Panc1 (cell line): ENCODE measurements around the gene CDK5RAP2. TPM values are rescaled to one million over a fixed set of nuclear protein-coding genes. Genes with fewer than 3 reads are reported as not detected.

Experiments used
- ATAC-seq: fragments of 200-7000 bp; cut with Tn5 transposase; 2 replicates; pipeline ENCODE4 v1.9.1; 2020; ENCODE audit warnings: mild to moderate bottlenecking, moderate library complexity
- BruUV-seq: library from RNA; stranded (reverse); fragments of 400-500 nt; replicated peaks from 2 replicates; lab custom pipeline; 2021; lab: Mats Ljungman, UMichigan
- CTCF ChIA-PET: fragments of 300-600 bp; sonication (Branson Sonifier 250); formaldehyde crosslinking; loops from one replicate; lab custom pipeline; 2022; ENCODE audit warnings: antibody characterized with exemption; lab: Charles Lee
- POLR2A ChIA-PET: fragments of 300-600 bp; sonication (Branson Sonifier 250); formaldehyde crosslinking; loops from one replicate; lab custom pipeline; 2022; ENCODE audit warnings: antibody characterized with exemption; lab: Charles Lee
- DNase-seq: peaks from one replicate; pipeline ENCODE4 v3.0.0-alpha.2; 2010; ENCODE audit warnings: low read depth, low spot score
- H3K27ac ChIP-seq: 2 replicates; pipeline ENCODE4 v1.5.1; 2011; ENCODE audit warnings: mild to moderate bottlenecking, low read length, inconsistent platforms
- H3K27me3 ChIP-seq: fragments of 200-500 bp; sonication (Bioruptor generic); 2 replicates; pipeline ENCODE4 v1.6.0; 2014; ENCODE audit warnings: low read length, inconsistent platforms; ENCODE audit not compliant: control insufficient read depth, insufficient read depth
- H3K36me3 ChIP-seq: fragments of 200-500 bp; sonication (Bioruptor generic); 2 replicates; pipeline ENCODE4 v1.5.1; 2014; ENCODE audit warnings: inconsistent platforms, mild to moderate bottlenecking, low read length, moderate library complexity; ENCODE audit not compliant: control insufficient read depth, insufficient read depth
- H3K4me1 ChIP-seq: 2 replicates; pipeline ENCODE4 v1.5.1; 2011; ENCODE audit warnings: inconsistent platforms, mild to moderate bottlenecking, low read length, moderate library complexity; ENCODE audit not compliant: control insufficient read depth, insufficient read depth
- H3K4me3 ChIP-seq, 2 experiments: 2 replicates each; pipeline ENCODE4 v1.5.1; 2011 to 2012; ENCODE audit warnings: low read depth in 2 of 2, low read length in 2 of 2, mild to moderate bottlenecking in 2 of 2, inconsistent platforms in 1 of 2, moderate library complexity in 1 of 2
- H3K9me3 ChIP-seq: fragments of 200-500 bp; sonication (Bioruptor generic); 2 replicates; pipeline ENCODE4 v1.5.1; 2014; ENCODE audit warnings: low read depth, mild to moderate bottlenecking, inconsistent platforms, low read length, moderate library complexity; ENCODE audit not compliant: control insufficient read depth, insufficient read depth
- CTCF ChIP-seq: fragments of 450-650 bp; IDR thresholded peaks from 2 replicates; pipeline ENCODE4 v1.5.1; 2017; ENCODE audit warnings: mild to moderate bottlenecking
- POLR2AphosphoS5 ChIP-seq: IDR thresholded peaks from 2 replicates; pipeline ENCODE4 v1.6.1; 2012; ENCODE audit warnings: mild to moderate bottlenecking, low read depth, low read length, moderate library complexity
- REST ChIP-seq, 2 experiments: IDR thresholded peaks; 2 replicates each; pipeline ENCODE4 v1.6.1; 2011 to 2012; ENCODE audit warnings: low read depth in 2 of 2, control low read depth in 1 of 2, low read length in 1 of 2, mild to moderate bottlenecking in 1 of 2, moderate library complexity in 1 of 2; ENCODE audit not compliant: insufficient read depth in 1 of 2
- SIN3A ChIP-seq: IDR thresholded peaks from 2 replicates; pipeline ENCODE4 v1.6.1; 2012; ENCODE audit warnings: low read depth, mild to moderate bottlenecking, low read length, moderate library complexity, borderline replicate concordance; ENCODE audit not compliant: insufficient read depth
- TCF7L2 ChIP-seq: IDR thresholded peaks from 2 replicates; pipeline ENCODE4 v1.6.1; 2011; ENCODE audit warnings: mild to moderate bottlenecking, low read depth, low read length, inconsistent platforms
- in situ Hi-C: cut with HindIII; loops from 2 replicates; pipeline ENCODE4 v1.10.0; 2016; ENCODE audit warnings: low sequenced_read_pairs, low pct_unique_long_range_greater_than_20kb
- intact Hi-C: fragments of 100-400 bp; cut with micrococcal nuclease; formaldehyde crosslinking; loops from one replicate; pipeline ENCODE4 v1.10.0; 2022; ENCODE audit not compliant: unreplicated experiment
- total RNA-seq: library from RNA; stranded (reverse); gene quantifications from one replicate; pipeline ENCODE4 v1.2.1, GENCODE V29; 2021; ENCODE audit not compliant: unreplicated experiment

The CDK5RAP2 gene
- total RNA-seq, 1 experiment from 2014 or later = 47.7 TPM

GRCh38 chr9:120376101-120376500, 203.9 kb downstream of the CDK5RAP2 start:
- H3K4me1 ChIP-seq = no peaks in the 10 kb centered on the region
- POLR2A ChIA-PET = no interaction called here
- in situ Hi-C loops (no loop called here), intact Hi-C loops (no loop called here)
- BruUV-seq = no TSS peak
- no peaks in the 10 kb centered on the region for H3K36me3 ChIP-seq
- no peak overlapping the region for H3K27ac ChIP-seq
- no peaks in the 10 kb centered on the region for H3K9me3 ChIP-seq
- ATAC-seq = no peak
- no peak overlapping the region for H3K4me3 ChIP-seq
- no peaks in the 10 kb centered on the region for H3K27me3 ChIP-seq
- CTCF ChIA-PET = no interaction called here
- TF ChIP-seq CTCF (no peak), SIN3A (no peak), POLR2AphosphoS5 (no peak), TCF7L2 (no peak), REST (IDR thresholded peaks at IDR 0.05; ENCODE audit: insufficient read depth in 1 of 2, low read depth in 2 of 2, low read length in 1 of 2) (no peak)
- DNase-seq = no peak

GRCh38 chr9:120375316-120375715, 204.7 kb downstream of the CDK5RAP2 start:
- TF ChIP-seq TCF7L2 (no peak), REST (IDR thresholded peaks at IDR 0.05; ENCODE audit: insufficient read depth in 1 of 2, low read depth in 2 of 2, low read length in 1 of 2) (no peak), POLR2AphosphoS5 (no peak), CTCF (no peak), SIN3A (no peak)
- Histone ChIP-seq H3K4me1 (no peaks in the 10 kb centered on the region), H3K4me3 (no peak overlapping the region), H3K27ac (no peak overlapping the region), H3K9me3 (no peaks in the 10 kb centered on the region), H3K36me3 (no peaks in the 10 kb centered on the region), H3K27me3 (no peaks in the 10 kb centered on the region)
- ChIA-PET POLR2A (no interaction called here), CTCF (no interaction called here)
- no peak for ATAC-seq
- intact Hi-C loops (no loop called here), in situ Hi-C loops (no loop called here)
- no TSS peak for BruUV-seq
- DNase-seq = no peak
